Lower leg skin (tissue), 4 donors: Measurements from ENCODE around the gene GIPC3. TPM values are rescaled to one million over a fixed set of nuclear protein-coding genes. Genes with fewer than 3 reads are reported as not detected.
A peak's percentile ranks its signal among the peaks of the same experiment; 100 is the strongest.

Experiments used
- DNase-seq, 2 donors: peaks; one replicate each; pipeline ENCODE4 v3.0.0-alpha.2; 2019; ENCODE audit warnings: low spot score in 2 of 2
- H3K4me3 ChIP-seq: fragments of 200-600 bp; sonication (generic); 2 replicates; pipeline ENCODE4 v1.5.1; 2017; ENCODE audit warnings: mild to moderate bottlenecking, low read depth; ENCODE audit not compliant: poor library complexity, severe bottlenecking
- POLR2A ChIP-seq, 2 donors: fragments of 450-650 bp; IDR thresholded peaks; one replicate each; pipeline ENCODE4 v1.6.1; 2016 to 2017; ENCODE audit warnings: antibody characterized with exemption in 2 of 2, mild to moderate bottlenecking in 1 of 2, moderate library complexity in 1 of 2
- WGBS, 2 donors: methylation state at CpG; one replicate each; pipeline ENCODE4 v1.1.5; 2018; 5-methylcytosine and 5-hydroxymethylcytosine counted together
- intact Hi-C: fragments of 100-400 bp; cut with DNase I; formaldehyde crosslinking; loops from one replicate; pipeline ENCODE4 v1.15.0; 2023; ENCODE audit warnings: low total_unique reads
- total RNA-seq, 4 donors: library from RNA; depleted of rRNA; stranded (reverse); fragments of >200 nt; gene quantifications; one replicate each; pipeline ENCODE4 v1.1.0, GENCODE V29; 2016
- TF ChIP-seq, protein P1 (sequence below), 3 donors: fragments of 450-650 bp; IDR thresholded peaks; one replicate each; pipeline ENCODE4 v1.5.1; 2016; ENCODE audit warnings: antibody characterized with exemption in 3 of 3, mild to moderate bottlenecking in 3 of 3, moderate library complexity in 2 of 3

The GIPC3 gene
- total RNA-seq, 4 donors from 2014 or later, result 0.19 to 0.52 (median 0.25) TPM; not detected in 1

DNA sequence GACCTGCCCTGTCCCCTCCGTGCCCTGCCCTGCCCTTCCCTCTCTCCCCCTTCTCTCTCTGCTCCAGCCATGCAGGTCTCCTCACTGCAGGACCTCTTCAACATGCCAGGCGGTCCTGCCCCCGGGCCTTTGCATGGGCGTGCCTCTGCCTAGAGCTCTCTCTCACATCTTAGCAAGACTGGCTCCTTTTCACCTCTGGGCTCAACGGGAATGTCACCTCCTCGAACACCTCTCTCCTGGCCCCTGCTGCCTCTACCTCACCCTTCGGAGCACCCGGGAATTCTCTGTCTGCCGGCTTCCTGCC, 33.5 kb upstream of the GIPC3 start:
- no peak overlapping the region for H3K4me3 ChIP-seq
- no peak for TF ChIP-seq POLR2A (IDR thresholded peaks at IDR 0.05)
- TF ChIP-seq, protein P1, sequence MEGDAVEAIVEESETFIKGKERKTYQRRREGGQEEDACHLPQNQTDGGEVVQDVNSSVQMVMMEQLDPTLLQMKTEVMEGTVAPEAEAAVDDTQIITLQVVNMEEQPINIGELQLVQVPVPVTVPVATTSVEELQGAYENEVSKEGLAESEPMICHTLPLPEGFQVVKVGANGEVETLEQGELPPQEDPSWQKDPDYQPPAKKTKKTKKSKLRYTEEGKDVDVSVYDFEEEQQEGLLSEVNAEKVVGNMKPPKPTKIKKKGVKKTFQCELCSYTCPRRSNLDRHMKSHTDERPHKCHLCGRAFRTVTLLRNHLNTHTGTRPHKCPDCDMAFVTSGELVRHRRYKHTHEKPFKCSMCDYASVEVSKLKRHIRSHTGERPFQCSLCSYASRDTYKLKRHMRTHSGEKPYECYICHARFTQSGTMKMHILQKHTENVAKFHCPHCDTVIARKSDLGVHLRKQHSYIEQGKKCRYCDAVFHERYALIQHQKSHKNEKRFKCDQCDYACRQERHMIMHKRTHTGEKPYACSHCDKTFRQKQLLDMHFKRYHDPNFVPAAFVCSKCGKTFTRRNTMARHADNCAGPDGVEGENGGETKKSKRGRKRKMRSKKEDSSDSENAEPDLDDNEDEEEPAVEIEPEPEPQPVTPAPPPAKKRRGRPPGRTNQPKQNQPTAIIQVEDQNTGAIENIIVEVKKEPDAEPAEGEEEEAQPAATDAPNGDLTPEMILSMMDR (IDR thresholded peaks at IDR 0.05), result no peak
- DNase-seq, result no peak
- intact Hi-C loops, result no loop called here
- WGBS, 2 donors, result 72 to 79% methylated on average over 9 of the region's 9 CpGs

DNA sequence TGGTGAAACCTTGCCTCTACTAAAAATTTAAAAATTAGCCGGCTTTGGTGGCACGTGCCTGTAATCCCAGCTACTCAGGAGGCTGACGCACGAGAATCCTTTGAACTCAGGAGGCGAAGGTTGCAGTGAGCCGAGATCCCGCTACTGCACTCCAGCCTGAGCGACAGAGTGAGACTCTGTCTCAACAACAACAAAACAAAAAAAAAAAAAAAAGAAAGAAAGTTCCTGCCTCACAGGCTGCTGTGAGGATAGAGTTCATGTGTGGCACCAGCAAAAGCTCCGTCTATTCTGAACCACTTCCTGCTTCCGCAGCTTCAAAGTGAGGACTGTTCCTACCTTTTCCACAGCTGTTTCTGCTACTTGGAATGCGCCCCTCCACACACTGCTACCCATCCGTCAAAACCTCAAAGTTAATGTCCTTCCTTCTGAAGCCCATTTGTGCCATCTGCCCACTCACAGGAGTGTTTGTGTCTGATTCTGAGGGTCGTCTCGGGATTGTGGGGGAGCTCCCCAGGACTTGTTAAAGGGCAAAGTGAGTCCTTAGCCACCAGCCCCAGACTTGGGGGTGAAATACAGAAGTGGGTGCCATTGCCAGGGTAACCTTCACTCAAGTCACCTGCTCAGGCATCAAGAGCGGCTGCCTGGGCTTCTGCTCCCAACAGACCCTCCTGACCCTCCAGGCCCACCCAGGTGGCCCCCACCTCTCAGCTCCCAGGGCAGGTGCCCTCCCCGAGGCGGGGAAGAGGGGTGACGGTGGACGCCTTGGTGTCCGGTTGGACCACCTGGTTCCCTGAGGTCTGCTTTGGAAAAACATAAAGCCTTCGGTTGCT, 30.8 kb upstream of the GIPC3 start:
- intact Hi-C loops, result no loop called here

DNA sequence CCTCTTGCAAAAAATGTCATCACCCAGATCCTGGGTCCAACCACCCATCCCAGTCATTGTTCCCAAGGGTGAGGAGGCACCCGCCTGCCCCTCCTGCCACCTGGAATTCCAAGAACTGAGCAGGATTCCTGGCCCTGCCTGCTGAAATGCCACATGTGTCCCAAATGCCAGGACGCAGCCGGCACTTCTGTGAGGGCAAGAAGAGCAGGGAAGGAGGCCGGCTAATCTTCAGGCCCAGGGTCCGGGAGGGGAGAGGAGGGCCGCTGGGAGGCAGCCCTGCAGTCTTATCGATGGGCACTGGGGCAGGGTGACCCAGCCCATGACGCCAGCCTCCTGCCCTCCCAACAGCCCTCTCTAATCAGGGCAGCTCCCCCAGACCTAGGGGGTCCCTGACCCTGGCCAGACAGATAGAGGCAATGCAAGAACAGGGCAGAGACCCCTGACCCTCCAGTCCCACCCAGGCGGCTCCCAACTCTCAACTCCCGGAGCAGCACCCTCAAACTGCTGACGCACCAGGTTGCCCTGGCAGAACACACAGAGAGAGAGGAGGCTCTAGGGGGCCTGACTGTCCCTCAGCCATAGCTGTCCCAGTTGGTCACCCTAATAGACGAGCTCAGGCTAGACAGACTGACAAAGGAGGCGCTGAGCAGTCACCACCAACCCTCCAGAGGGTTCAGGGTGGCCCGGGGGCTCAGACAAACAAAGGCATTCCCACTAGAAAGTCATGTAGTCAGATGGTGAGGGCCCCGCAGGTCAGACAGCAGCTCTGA, 29.4 kb upstream of the GIPC3 start:
- TF ChIP-seq, protein P1 (IDR thresholded peaks at IDR 0.05), result no peak
- no peak for TF ChIP-seq POLR2A (IDR thresholded peaks at IDR 0.05)
- 67 to 74% methylated on average over 15 of the region's 15 CpGs for WGBS, 2 donors
- no peak for DNase-seq
- intact Hi-C loops, result no loop called here
- no peak overlapping the region for H3K4me3 ChIP-seq

More for the DNA sequence above, 30.8 kb upstream of the GIPC3 start:
- 72 to 74% methylated on average over 20 to 21 of the region's 21 CpGs for WGBS, 2 donors
- TF ChIP-seq, protein P1 (IDR thresholded peaks at IDR 0.05), result no peak
- TF ChIP-seq POLR2A (IDR thresholded peaks at IDR 0.05), result no peak
- no peak for DNase-seq
- H3K4me3 ChIP-seq, result no peak overlapping the region

DNA sequence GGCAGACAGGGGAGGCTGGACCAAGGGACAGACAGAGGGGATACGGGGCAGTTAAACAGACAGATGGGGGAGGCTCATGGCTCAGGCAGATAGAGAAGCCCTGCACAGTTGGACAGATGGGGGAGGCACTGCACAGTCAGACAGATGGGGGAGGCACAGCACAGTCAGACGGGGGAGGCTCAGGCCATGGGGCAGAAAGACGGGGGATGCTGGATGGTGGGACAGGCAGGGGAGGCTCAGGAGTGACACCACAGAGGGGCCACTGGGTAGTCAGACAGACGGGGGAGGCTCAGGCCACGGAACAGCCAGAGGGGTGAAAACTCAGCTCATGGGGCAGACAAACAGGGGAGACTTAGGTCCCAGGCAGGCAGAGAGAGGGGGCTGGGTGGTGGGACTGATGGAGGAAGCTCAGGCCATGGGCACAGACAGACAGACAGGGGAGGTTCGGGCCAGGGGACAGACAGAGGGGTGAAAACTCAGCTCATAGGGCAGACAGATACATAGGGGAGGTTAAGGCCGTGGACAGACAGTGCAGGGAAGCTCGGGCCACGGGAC, 28.8 kb upstream of the GIPC3 start:
- WGBS, 2 donors, result 26 to 30% methylated on average over 9 of the region's 9 CpGs
- intact Hi-C loops, result no loop called here
- DNase-seq, result no peak
- TF ChIP-seq, protein P1 (IDR thresholded peaks at IDR 0.05), result no peak
- TF ChIP-seq POLR2A (IDR thresholded peaks at IDR 0.05), result no peak
- peak overlapping the region; percentile 83 for H3K4me3 ChIP-seq

DNA sequence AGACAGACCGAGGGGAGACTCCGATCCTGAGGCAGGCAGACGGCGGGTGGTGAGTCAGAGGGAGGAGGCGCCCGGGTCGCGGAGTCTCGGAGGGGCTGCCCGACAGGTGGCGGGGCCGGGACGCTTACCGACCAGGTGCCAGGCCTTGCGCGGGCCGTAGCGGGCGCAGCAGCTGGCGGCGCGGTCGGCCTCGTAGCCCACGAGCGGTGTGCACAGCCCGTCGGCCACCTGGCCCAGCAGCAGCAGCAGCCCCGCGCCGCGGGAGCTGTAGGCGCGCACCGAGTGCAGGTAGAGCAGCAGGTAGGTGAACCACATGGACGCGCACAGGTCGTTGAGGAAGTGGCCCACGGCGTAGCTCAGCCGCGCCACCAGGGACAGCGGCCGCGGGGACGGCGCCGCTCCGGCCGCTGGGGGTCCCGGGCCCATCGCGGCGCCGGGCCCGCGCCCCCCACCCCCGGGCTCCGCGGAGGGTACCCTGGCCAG, 28.3 kb upstream of the GIPC3 start:
- no peak for DNase-seq
- 0% methylated on average over 15 to 40 of the region's 60 CpGs for WGBS, 2 donors
- intact Hi-C loops, result no loop called here
- TF ChIP-seq, protein P1 (IDR thresholded peaks at IDR 0.05), result no peak
- TF ChIP-seq POLR2A (IDR thresholded peaks at IDR 0.05), result no peak
- H3K4me3 ChIP-seq, result peak overlapping the region; percentile 83
